ENCODE measurements around the gene DHH. TPM values are rescaled to one million over a fixed set of nuclear protein-coding genes. Genes with fewer than 3 reads are reported as not detected.

DHH gene
- total and polyA plus RNA-seq, 9 of the 15 experiments (the other 6 are each of a cell fraction or from before 2014, with no cell fraction given), result 0.07 to 2.6 (median 0.54) TPM

- TF ChIP-seq E4F1 (CRISPR knock-in tag; IDR thresholded peaks at IDR 0.05; ENCODE audit: borderline replicate concordance) (no peak), JUND (IDR thresholded peaks at IDR 0.05; ENCODE audit: borderline replicate concordance, low read depth, low read length) (peak; percentile 17; the same call in 1 of the 2 replicates), JUND (tag; IDR thresholded peaks at IDR 0.05; ENCODE audit: borderline replicate concordance, low read depth, low read length) (no peak; the same call in 2 of the 3 replicates), ZNF699 (CRISPR knock-in tag; IDR thresholded peaks at IDR 0.05; ENCODE audit: insufficient replicate concordance) (no peak), CGGBP1 (CRISPR knock-in tag; IDR thresholded peaks at IDR 0.05) (no peak), ZNF592 (IDR thresholded peaks at IDR 0.05) (no peak), ZNF398 (CRISPR knock-in tag; IDR thresholded peaks at IDR 0.05) (no peak), ZFP91 (CRISPR knock-in tag; IDR thresholded peaks at IDR 0.05) (no peak), RBM15 (IDR thresholded peaks at IDR 0.05; ENCODE audit: insufficient read depth, low read length) (no peak), ZNF408 (CRISPR knock-in tag; IDR thresholded peaks at IDR 0.05; ENCODE audit: low read depth) (no peak), KLF13 (tag; IDR thresholded peaks at IDR 0.05; ENCODE audit: borderline replicate concordance, low read depth) (no peak), CHD4 (IDR thresholded peaks at IDR 0.05; ENCODE audit: insufficient read depth, insufficient replicate concordance, low read depth, low read length, poor library complexity, severe bottlenecking) (no peak), ESRRB (CRISPR knock-in tag; IDR thresholded peaks at IDR 0.05; ENCODE audit: borderline replicate concordance) (no peak), ZBTB1 (CRISPR knock-in tag; IDR thresholded peaks at IDR 0.05; ENCODE audit: borderline replicate concordance, low read depth) (no peak), ZNF75A (CRISPR knock-in tag; IDR thresholded peaks at IDR 0.05) (no peak)
These were observed 24.9 kb downstream of the DHH start, which contains the start of gene RHEBL1 (continued) for GRCh38 chr12:49069507-49070346.
